HG03108 (cell line): ENCODE data around the gene PRKCQ.
A peak's percentile ranks its signal among the peaks of the same experiment; 100 is the strongest.
"Not testable (repeated sequence)": the region's sequence is repeated elsewhere in the genome, so short reads cannot be mapped to it uniquely, and the experiment has no call there.

ENCODE experiments used
- ATAC-seq: cut with Tn5 transposase; IDR thresholded peaks from one replicate; pipeline ENCODE4 v1.9.1; 2021; ENCODE audit warnings: moderate library complexity; ENCODE audit not compliant: unreplicated experiment

Gene PRKCQ

GRCh38 chr10:6597478-6597877 lies 17.4 kb upstream of the PRKCQ start:
- ATAC-seq, result no peak

GRCh38 chr10:6595499-6595898 lies 15.4 kb upstream of the PRKCQ start:
- no peak for ATAC-seq

GRCh38 chr10:6593241-6593671 lies 13.2 kb upstream of the PRKCQ start:
- no peak for ATAC-seq

- no peak for ATAC-seq
These were observed 12.0 kb upstream of the PRKCQ start for GRCh38 chr10:6592080-6592479.

GRCh38 chr10:6591668-6592067 lies 11.6 kb upstream of the PRKCQ start:
- ATAC-seq, result no peak

GRCh38 chr10:6590100-6590499 lies 10.0 kb upstream of the PRKCQ start:
- ATAC-seq, result no peak

GRCh38 chr10:6589287-6590094 lies 9.4 kb upstream of the PRKCQ start:
- no peak for ATAC-seq

- ATAC-seq, result no peak
These were observed 8.8 kb upstream of the PRKCQ start for GRCh38 chr10:6588845-6589244.

- no peak for ATAC-seq
These were observed 8.0 kb upstream of the PRKCQ start for GRCh38 chr10:6588082-6588481.

GRCh38 chr10:6586501-6586900 lies 6.4 kb upstream of the PRKCQ start:
- no peak for ATAC-seq

- ATAC-seq, result no peak
These were observed 3.4 kb upstream of the PRKCQ start for GRCh38 chr10:6583447-6583846.

GRCh38 chr10:6582913-6583312 lies 2.8 kb upstream of the PRKCQ start:
- ATAC-seq, result not testable (repeated sequence)

- ATAC-seq, result no peak
These were observed 2.2 kb upstream of the PRKCQ start for GRCh38 chr10:6582298-6582697.

- no peak for ATAC-seq
These were observed 1.7 kb upstream of the PRKCQ start for GRCh38 chr10:6581778-6582228.

GRCh38 chr10:6581223-6581622 lies 1.1 kb upstream of the PRKCQ start:
- ATAC-seq, result not testable (repeated sequence)

- ATAC-seq, result peak; percentile 88
These were observed 378 bp upstream of the PRKCQ start for GRCh38 chr10:6580279-6581029.

- no peak for ATAC-seq
These were observed 733 bp downstream of the PRKCQ start for GRCh38 chr10:6579183-6579903.

GRCh38 chr10:6578795-6579182 lies 1.3 kb downstream of the PRKCQ start:
- ATAC-seq, result no peak

- no peak for ATAC-seq
These were observed 1.8 kb downstream of the PRKCQ start for GRCh38 chr10:6578251-6578771.

- ATAC-seq, result no peak
These were observed 3.8 kb downstream of the PRKCQ start for GRCh38 chr10:6576326-6576725.

- no peak for ATAC-seq
These were observed 5.4 kb downstream of the PRKCQ start for GRCh38 chr10:6574664-6575176.
